CD4-positive, alpha-beta T cell treated with Interleukin-15 for 4 hours (primary cell): ENCODE measurements around the gene DOP1A.
A peak's percentile ranks its signal among the peaks of the same experiment; 100 is the strongest.
"Not testable (repeated sequence)": the region's sequence is repeated elsewhere in the genome, so short reads cannot be mapped to it uniquely, and the experiment has no call there.

ENCODE experiments used
- DNase-seq: peaks from one replicate; pipeline ENCODE4 v3.0.0-alpha.2; 2020; ENCODE audit warnings: low spot score

The DOP1A gene

GRCh38 chr6:83151114-83151513 lies 83.6 kb downstream of the DOP1A start:
- no peak for DNase-seq

- DNase-seq: no peak
Measured at GRCh38 chr6:83152913-83153312, 85.4 kb downstream of the DOP1A start.

- no peak for DNase-seq
Measured at GRCh38 chr6:83153883-83154521, 86.5 kb downstream of the DOP1A start.

- no peak for DNase-seq
Measured at GRCh38 chr6:83155794-83156193, 88.3 kb downstream of the DOP1A start.

DNA sequence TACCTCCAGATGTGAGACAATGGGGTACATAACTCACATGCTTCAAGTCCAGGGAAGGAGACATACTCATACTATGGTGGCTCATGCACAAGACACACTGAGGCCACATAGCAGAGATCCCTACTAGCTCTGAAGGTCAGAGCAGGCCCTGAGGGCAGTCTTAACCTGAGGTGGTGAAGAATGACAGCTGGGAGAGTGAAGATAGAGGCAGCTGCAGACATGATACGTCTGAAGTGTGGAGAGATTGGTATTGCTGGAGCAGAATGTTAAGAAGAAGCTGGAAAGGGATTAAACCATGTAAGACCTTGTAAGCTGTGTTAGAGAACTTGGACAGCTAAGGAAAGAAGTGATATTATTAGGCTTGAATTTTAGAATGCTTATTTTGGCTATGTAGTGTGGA lies 92.7 kb downstream of the DOP1A start:
- no peak for DNase-seq

DNA sequence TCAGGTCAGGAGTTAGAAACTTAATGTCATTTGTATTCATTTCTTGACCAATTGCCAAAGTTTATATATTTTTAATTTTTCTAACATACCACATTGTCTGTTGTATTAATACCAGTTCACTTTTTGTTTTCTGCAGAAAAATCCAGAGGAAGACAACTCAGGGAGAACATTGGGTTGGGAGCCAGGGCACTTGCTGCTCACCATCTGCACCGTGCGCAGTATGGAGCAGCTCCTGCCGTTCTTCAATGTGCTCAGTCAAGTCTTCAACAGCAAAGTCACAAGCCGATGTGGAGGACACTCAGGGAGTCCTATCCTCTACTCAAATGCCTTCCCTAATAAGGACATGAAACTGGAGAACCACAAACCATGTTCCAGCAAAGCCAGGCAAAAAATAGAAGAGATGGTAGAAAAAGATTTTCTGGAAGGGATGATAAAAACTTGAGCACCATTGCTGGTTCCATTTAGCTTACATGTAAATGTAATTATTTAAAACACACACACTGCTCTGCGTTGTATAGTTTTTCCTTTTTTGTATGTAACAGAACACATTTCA lies 100.3 kb downstream of the DOP1A start:
- DNase-seq: no peak

DNA sequence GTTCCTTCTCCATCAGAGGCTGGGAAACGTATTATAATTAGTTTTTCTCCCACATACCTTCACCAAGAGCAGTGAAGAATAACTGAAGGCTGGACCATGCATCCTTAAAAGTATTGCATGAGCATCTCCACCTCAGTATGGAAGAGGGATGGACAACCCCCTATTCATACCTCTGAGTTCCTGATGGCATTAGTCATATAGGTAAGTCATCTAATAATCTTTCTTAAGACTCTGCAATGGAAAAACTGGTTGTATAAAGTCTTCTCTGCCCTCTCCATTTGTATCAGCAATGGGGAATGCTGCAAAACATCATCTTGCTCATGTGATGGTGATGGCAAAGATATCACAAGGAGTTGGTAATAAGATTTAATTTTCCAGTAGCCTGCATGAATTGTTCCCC lies 101.1 kb downstream of the DOP1A start:
- DNase-seq: no peak

DNA sequence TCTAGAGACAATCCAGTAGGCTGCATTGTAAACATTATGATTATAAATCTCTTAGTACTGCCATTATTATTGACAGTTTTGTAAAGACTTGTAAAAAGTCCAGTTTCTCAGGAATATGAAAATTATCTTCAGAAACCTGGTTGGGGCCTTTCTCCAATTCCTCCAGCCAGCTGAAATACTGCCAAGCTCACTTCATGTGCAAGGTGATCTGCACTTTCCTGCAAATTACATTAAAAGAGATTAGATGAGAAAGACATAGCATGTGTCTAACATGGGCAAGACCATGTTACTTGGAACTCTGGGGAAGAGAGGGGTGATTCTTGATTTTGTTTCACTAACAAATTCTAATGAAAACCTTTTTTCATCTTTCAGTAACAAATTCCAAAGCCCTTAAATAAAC lies 101.6 kb downstream of the DOP1A start:
- DNase-seq: no peak

DNA sequence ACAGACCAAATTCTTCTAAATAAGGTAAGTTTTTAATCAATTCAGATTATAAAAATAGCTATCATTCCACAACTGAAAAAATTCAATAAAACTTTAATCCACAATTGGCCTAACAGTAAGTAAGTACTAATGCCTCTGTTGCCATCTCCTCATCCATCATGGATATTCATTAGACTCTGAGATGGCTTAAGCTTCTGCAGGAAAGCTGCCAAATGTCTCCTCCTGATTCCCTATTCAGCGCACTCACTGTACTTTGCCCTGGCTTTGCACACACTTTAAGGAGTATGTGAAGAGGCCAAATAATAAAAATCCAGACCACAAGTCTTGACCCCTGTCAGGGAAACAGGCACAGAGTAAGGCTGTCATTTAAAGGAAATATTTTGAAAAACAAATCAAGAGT lies 102.0 kb downstream of the DOP1A start:
- DNase-seq: no peak

- no peak for DNase-seq
Measured at GRCh38 chr6:83176246-83176645, 108.8 kb downstream of the DOP1A start.

DNA sequence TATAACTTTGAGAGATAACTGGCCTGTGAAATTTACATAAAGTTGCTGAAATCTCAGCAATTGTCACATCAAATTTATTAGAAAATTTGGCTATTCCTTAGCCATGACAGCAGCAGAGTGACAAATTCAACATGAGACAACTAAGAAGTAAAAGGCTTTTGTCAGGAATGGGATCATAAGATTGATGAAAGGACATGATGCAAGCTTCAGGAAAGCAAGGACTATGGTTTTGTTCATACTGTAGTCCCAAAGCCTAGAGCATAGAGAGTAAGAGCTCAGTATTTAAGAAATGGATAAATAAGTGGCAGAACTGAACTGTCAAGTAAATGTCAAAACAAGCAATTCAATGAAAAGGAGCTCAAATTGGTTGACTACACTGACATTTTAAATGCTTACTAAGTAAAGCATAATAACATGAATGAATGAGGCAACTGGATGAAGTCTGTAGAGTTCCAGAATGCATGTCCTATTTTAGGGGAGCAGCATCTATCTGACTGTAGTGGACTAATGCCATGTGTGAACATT lies 113.0 kb downstream of the DOP1A start:
- no peak for DNase-seq

DNA sequence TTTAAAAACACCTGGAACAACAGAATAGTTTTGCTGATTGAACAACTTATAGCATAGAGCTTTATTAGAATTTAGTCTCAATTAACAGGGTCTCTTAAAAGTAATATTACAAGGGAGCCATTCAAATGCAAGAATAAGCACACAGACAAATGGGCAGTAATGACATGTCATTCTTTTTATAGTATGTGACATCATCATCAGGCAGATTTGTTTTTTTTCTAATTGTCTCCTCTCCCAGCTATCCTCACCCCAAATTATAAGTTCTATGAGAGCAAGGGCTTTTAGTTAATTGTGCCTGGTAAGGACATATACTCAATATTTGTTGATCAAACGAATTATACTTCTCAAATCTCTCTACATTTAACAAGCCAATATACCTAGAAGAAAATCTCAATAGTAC lies 114.6 kb downstream of the DOP1A start:
- DNase-seq: no peak

DNA sequence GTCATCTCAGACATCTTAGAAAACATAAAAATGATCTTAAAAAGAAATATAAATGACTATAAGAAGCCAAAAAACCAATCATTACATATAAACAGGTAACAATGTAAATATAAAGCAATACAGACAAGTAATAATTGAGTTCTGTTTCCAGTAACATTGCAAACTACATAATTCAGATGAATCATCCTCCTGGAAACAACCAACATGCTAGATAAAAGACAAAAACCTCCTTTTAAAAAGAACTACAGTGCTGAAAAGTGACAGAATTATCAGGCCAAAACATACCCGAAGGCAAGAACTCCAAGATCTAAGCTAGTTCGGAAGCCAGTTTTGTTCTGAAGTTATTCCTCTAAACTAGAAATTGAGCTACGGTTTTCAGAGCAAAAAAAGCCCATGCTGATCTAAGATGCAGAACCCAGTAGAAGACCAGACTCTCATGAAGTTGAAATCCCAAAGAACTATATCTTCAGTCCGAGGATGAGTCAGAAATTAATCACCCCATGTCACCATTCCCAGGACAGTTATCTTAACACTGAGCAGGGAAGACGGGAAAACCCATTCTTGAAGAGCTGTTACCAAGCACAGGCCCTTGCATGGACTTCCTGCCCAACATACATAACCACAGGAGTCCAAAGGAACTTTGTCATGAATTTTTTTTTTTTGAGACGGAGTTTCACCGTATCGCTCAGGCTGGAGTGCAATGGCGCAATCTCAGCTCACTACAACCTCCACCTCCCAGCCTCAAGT lies 115.8 kb downstream of the DOP1A start:
- DNase-seq: no peak

DNA sequence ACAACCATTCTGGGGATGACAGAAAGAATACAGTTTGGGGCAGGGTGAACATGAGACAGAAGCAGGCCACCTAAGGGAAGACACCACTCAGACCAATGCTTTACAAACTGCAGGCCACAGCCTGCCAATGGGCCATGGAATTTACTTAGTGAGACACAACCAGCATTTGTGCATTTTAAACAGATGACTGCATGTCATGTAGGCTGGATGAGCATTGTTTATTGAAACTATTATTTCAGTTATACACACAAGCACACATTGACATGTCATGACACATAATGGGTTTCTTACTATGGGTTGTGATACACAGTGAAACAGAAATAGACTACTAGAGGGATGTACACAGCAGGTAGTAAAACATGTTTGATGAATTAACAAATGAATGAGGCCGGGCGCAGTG lies 117.6 kb downstream of the DOP1A start:
- DNase-seq: no peak

DNA sequence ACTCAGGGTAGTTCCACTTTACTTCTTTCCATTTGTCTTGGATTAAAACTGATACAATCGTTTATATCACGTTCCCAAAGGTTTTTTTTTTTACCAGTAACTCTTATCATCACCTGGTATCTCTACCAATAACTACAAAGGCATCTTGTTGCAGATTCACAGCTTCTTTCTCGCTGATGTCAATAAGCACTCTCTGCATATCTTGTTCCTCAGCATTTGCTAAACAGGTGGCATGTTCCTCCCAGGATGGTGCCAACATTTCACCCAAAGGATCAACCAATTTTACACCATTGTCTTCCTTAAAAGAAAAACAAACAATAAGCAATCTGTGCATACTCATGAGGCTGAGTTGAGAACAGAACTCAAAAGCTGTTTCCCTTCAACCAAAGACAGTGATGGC lies 121.0 kb downstream of the DOP1A start:
- DNase-seq: no peak

DNA sequence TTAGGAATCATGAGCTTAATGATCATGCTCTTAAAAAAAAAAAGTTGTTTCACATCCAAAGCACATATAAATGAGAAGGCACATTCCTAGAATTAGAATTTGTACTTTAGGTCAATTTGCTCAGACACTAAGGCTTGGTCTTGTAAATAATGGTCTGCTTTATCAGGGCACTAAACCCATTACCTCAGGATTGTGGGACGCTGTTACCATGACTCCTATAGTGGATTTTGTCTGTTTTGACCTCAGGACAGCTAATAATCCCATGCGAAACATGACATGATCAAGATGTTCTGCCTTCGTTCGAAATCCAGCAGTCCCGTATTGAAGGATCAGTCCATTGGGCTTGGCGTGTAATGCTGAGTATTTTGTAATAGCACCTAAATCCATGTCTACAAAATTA lies 123.2 kb downstream of the DOP1A start:
- no peak for DNase-seq

DNA sequence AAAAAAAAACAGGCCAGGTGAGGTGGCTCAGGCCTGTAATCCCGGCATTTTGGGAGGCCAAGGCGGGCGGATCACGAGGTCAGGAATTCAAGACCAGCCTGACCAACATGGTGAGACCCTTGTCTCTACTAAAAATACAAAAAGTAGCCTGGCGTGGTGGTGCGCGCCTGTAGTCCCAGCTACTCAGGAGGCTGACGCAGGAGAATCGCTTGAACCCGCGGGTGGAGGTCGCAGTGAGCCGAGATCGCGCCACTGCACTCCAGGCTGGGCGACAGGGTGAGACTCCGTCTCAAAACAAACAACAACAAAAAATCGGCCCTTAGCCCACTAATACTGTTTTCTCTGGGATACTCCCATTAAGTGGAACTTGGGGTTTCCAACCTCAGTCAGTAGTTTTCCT lies 124.5 kb downstream of the DOP1A start:
- DNase-seq: not testable (repeated sequence)

DNA sequence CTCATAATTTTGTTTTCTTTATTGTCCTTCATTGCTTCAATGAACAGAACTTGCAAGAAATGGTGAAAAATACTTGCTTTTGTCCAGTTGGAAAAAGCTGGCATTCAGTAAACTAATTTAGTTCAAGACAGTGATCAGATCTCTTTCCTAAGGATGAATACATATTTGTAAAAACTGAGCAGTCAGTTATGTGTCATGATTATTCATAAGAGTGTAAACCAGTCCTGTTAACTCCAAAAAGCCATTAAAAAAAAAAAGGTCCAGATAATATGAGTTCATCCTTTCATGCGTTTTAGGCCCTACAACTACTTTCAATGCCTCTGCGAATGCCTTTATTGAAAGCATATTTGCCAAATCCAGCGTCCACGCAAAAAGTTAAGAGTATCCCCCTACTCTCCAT lies 125.0 kb downstream of the DOP1A start:
- DNase-seq: no peak

- peak; percentile 83 for DNase-seq
Measured at GRCh38 chr6:83192871-83193746, 125.6 kb downstream of the DOP1A start, which contains the start of the genes PGM3 and RWDD2A. TSS of gene PGM3 (minus strand) at chr6:83193265. CDS start at chr6:83191012, 2,253 bp downstream. TSS of gene RWDD2A (plus strand) at chr6:83193357. CDS start at chr6:83194452, 1,095 bp downstream.

- DNase-seq: peak; percentile 9
Measured at GRCh38 chr6:83193747-83194566, 126.5 kb downstream of the DOP1A start.

- no peak for DNase-seq
Measured at GRCh38 chr6:83198486-83199172, 131.2 kb downstream of the DOP1A start.
